Mesodermal cell (in vitro differentiated cells): ENCODE results near the gene UBAC1.

ENCODE experiments used
- H3K27ac ChIP-seq: 2 replicates; pipeline ENCODE4 v1.7.0; 2013; ENCODE audit warnings: mild to moderate bottlenecking, low read depth, low read length, moderate library complexity; ENCODE audit not compliant: severe bottlenecking
- H3K36me3 ChIP-seq: 2 replicates; pipeline ENCODE4 v1.7.1; 2013; ENCODE audit warnings: mild to moderate bottlenecking, low read length, moderate library complexity; ENCODE audit not compliant: control insufficient read depth, insufficient read depth
- H3K4me1 ChIP-seq: one replicate; pipeline ENCODE4 v1.7.1; 2013; ENCODE audit warnings: mild to moderate bottlenecking, low read length; ENCODE audit not compliant: insufficient read depth, control insufficient read depth, poor library complexity, severe bottlenecking
- H3K4me3 ChIP-seq: 2 replicates; pipeline ENCODE4 v1.7.0; 2013; ENCODE audit warnings: low read length, control low read depth, mild to moderate bottlenecking; ENCODE audit not compliant: insufficient read depth, poor library complexity, severe bottlenecking; ENCODE audit errors: extremely low read depth
- H3K9me3 ChIP-seq: 2 replicates; pipeline ENCODE4 v1.7.1; 2013; ENCODE audit warnings: mild to moderate bottlenecking, low read length, moderate library complexity; ENCODE audit not compliant: control insufficient read depth
- WGBS, 2 experiments: methylation state at CpG; one replicate each; pipeline ENCODE4 v1.1.5; 2013; ENCODE audit warnings: missing lambda C conversion rate in 2 of 2; ENCODE audit not compliant: insufficient coverage in 2 of 2; 5-methylcytosine and 5-hydroxymethylcytosine counted together

The UBAC1 gene

GRCh38 chr9:135993765-135994500, 32.8 kb upstream of the UBAC1 start:
- WGBS, 2 experiments, result 72% methylated on average over 24 to 27 of the region's 27 CpGs
- Histone ChIP-seq H3K4me3 (no peak overlapping the region), H3K27ac (peak overlapping the region; percentile 13), H3K36me3 (no peaks in the 10 kb centered on the region), H3K4me1 (peaks cover 24% of the 10 kb centered on the region), H3K9me3 (no peaks in the 10 kb centered on the region)

- Histone ChIP-seq H3K9me3 (no peaks in the 10 kb centered on the region), H3K4me1 (peaks cover 24% of the 10 kb centered on the region), H3K4me3 (no peak overlapping the region), H3K27ac (peak overlapping the region; percentile 90), H3K36me3 (no peaks in the 10 kb centered on the region)
- WGBS, 2 experiments, result 60 to 64% methylated on average over 7 to 10 of the region's 13 CpGs
These were observed 32.2 kb upstream of the UBAC1 start for GRCh38 chr9:135993409-135993742.

GRCh38 chr9:135992486-135993408, 31.6 kb upstream of the UBAC1 start:
- Histone ChIP-seq H3K27ac (peak overlapping the region; percentile 90), H3K36me3 (no peaks in the 10 kb centered on the region), H3K9me3 (no peaks in the 10 kb centered on the region), H3K4me3 (peak overlapping the region; percentile 22), H3K4me1 (peaks cover 24% of the 10 kb centered on the region)
- WGBS, 2 experiments, result 12 to 13% methylated on average over 23 to 26 of the region's 32 CpGs

GRCh38 chr9:135991771-135992170, 30.6 kb upstream of the UBAC1 start:
- peaks cover 24% of the 10 kb centered on the region for H3K4me1 ChIP-seq
- H3K9me3 ChIP-seq, result no peaks in the 10 kb centered on the region
- H3K4me3 ChIP-seq, result no peak overlapping the region
- no peak overlapping the region for H3K27ac ChIP-seq
- WGBS, 2 experiments, result 89% methylated on average over 12 to 17 of the region's 18 CpGs
- H3K36me3 ChIP-seq, result no peaks in the 10 kb centered on the region

GRCh38 chr9:135990468-135991429, 29.6 kb upstream of the UBAC1 start:
- Histone ChIP-seq H3K27ac (no peak overlapping the region), H3K4me1 (peaks cover 25% of the 10 kb centered on the region), H3K9me3 (no peaks in the 10 kb centered on the region), H3K36me3 (no peaks in the 10 kb centered on the region), H3K4me3 (no peak overlapping the region)
- WGBS, 2 experiments, result 66 to 79% methylated on average over 11 to 16 of the region's 21 CpGs

- no peaks in the 10 kb centered on the region for H3K9me3 ChIP-seq
- no peaks in the 10 kb centered on the region for H3K36me3 ChIP-seq
- H3K4me1 ChIP-seq, result peaks cover 28% of the 10 kb centered on the region
- H3K27ac ChIP-seq, result no peak overlapping the region
- 81 to 84% methylated on average over 27 to 30 of the region's 36 CpGs for WGBS, 2 experiments
- H3K4me3 ChIP-seq, result no peak overlapping the region
These were observed 28.7 kb upstream of the UBAC1 start for GRCh38 chr9:135989722-135990467.

- H3K4me1 ChIP-seq, result peaks cover 30% of the 10 kb centered on the region
- H3K36me3 ChIP-seq, result no peaks in the 10 kb centered on the region
- no peak overlapping the region for H3K4me3 ChIP-seq
- no peak overlapping the region for H3K27ac ChIP-seq
- 86 to 88% methylated on average over 6 to 7 of the region's 8 CpGs for WGBS, 2 experiments
- no peaks in the 10 kb centered on the region for H3K9me3 ChIP-seq
These were observed 28.0 kb upstream of the UBAC1 start for GRCh38 chr9:135989157-135989556.

- Histone ChIP-seq H3K27ac (no peak overlapping the region), H3K4me1 (peaks cover 26% of the 10 kb centered on the region), H3K9me3 (no peaks in the 10 kb centered on the region), H3K4me3 (no peak overlapping the region), H3K36me3 (no peaks in the 10 kb centered on the region)
- 91 to 93% methylated on average over 12 to 16 of the region's 17 CpGs for WGBS, 2 experiments
These were observed 27.3 kb upstream of the UBAC1 start for GRCh38 chr9:135988493-135988892.

- Histone ChIP-seq H3K4me3 (no peak overlapping the region), H3K4me1 (peaks cover 21% of the 10 kb centered on the region), H3K9me3 (no peaks in the 10 kb centered on the region), H3K27ac (no peak overlapping the region), H3K36me3 (no peaks in the 10 kb centered on the region)
- 91 to 97% methylated on average over 10 to 16 of the region's 16 CpGs for WGBS, 2 experiments
These were observed 26.7 kb upstream of the UBAC1 start for GRCh38 chr9:135987838-135988404.
